Hepatocyte (in vitro differentiated cells): ENCODE measurements around the gene SREBF1. TPM values are rescaled to one million over a fixed set of nuclear protein-coding genes. Genes with fewer than 3 reads are reported as not detected.

Source experiments
- DNase-seq: peaks from one replicate; pipeline ENCODE4 v3.0.0-alpha.2; 2016; ENCODE audit warnings: low spot score
- H2AFZ ChIP-seq: fragments of 200-600 bp; sonication (generic); 2 replicates; pipeline ENCODE4 v1.6.0; 2016; ENCODE audit warnings: antibody characterized with exemption, mild to moderate bottlenecking
- H3K27ac ChIP-seq: fragments of 200-600 bp; sonication (generic); 2 replicates; pipeline ENCODE4 v1.5.1; 2016; ENCODE audit warnings: mild to moderate bottlenecking
- H3K27me3 ChIP-seq: fragments of 200-600 bp; sonication (generic); 2 replicates; pipeline ENCODE4 v1.6.1; 2016
- H3K36me3 ChIP-seq: fragments of 200-600 bp; sonication (generic); replicated peaks from 2 replicates; pipeline ENCODE4 v1.5.1; 2016; ENCODE audit warnings: low read depth; ENCODE audit not compliant: insufficient read depth
- H3K4me1 ChIP-seq: fragments of 200-600 bp; sonication (generic); 2 replicates; pipeline ENCODE4 v1.5.1; 2016; ENCODE audit warnings: mild to moderate bottlenecking, moderate library complexity; ENCODE audit not compliant: insufficient read depth
- H3K4me2 ChIP-seq: fragments of 200-600 bp; sonication (generic); 2 replicates; pipeline ENCODE4 v1.6.0; 2016
- H3K4me3 ChIP-seq: fragments of 200-600 bp; sonication (generic); 2 replicates; pipeline ENCODE4 v1.5.1; 2016; ENCODE audit warnings: mild to moderate bottlenecking
- H3K79me2 ChIP-seq: fragments of 200-600 bp; sonication (generic); 2 replicates; pipeline ENCODE4 v1.6.0; 2017; ENCODE audit warnings: mild to moderate bottlenecking
- H3K9me2 ChIP-seq: fragments of 200-600 bp; sonication (generic); replicated peaks from 2 replicates; pipeline ENCODE4 v1.6.0; 2017; ENCODE audit warnings: mild to moderate bottlenecking; ENCODE audit not compliant: insufficient read depth
- H3K9me3 ChIP-seq: fragments of 200-600 bp; sonication (generic); 2 replicates; pipeline ENCODE4 v1.5.1; 2016; ENCODE audit warnings: low read depth, mild to moderate bottlenecking
- H4K20me1 ChIP-seq: fragments of 200-600 bp; sonication (generic); 2 replicates; pipeline ENCODE4 v1.6.0; 2016; ENCODE audit warnings: mild to moderate bottlenecking; ENCODE audit not compliant: insufficient read depth, poor library complexity, severe bottlenecking
- CTCF ChIP-seq: fragments of 200-600 bp; sonication (generic); IDR thresholded peaks from 2 replicates; pipeline ENCODE4 v1.5.1; 2016; ENCODE audit warnings: antibody characterized with exemption, mild to moderate bottlenecking; ENCODE audit not compliant: poor library complexity
- EZH2 ChIP-seq: fragments of 200-600 bp; sonication (generic); IDR thresholded peaks from 2 replicates; pipeline ENCODE4 v1.6.1; 2016; ENCODE audit warnings: antibody characterized with exemption, mild to moderate bottlenecking, borderline replicate concordance
- EZH2phosphoT487 ChIP-seq: fragments of 200-600 bp; sonication (generic); IDR thresholded peaks from one replicate; pipeline ENCODE4 v1.6.1; 2018; ENCODE audit warnings: antibody characterized with exemption, mild to moderate bottlenecking, low read depth, moderate library complexity; ENCODE audit not compliant: unreplicated experiment, severe bottlenecking
- WGBS: methylation state at CpG from one replicate; pipeline ENCODE4 v1.1.6; 2016; ENCODE audit warnings: low lambda C conversion rate; ENCODE audit errors: missing lambda C conversion rate; 5-methylcytosine and 5-hydroxymethylcytosine counted together
- polyA plus RNA-seq: library from polyadenylated mRNA; unstranded; fragments of >200 nt; fragmentation: Nextera tagmentation; extraction: Ambion mirVana; gene quantifications from 2 replicates; pipeline ENCODE4 v1.2.1, GENCODE V29; 2016
- total RNA-seq: library from RNA; depleted of rRNA; stranded (reverse); fragments of >200 nt; gene quantifications from 2 replicates; pipeline ENCODE4 v1.2.3, GENCODE V29; 2014

SREBF1 gene
- total and polyA plus RNA-seq, 2 experiments from 2014 or later = 57.1 to 140 TPM

- Histone ChIP-seq H3K9me3 (no peaks in the 10 kb centered on the region), H3K79me2 (no peaks in the 10 kb centered on the region), H3K4me3 (no peak overlapping the region), H3K4me2 (no peak overlapping the region), H3K36me3 (no peaks in the 10 kb centered on the region), H3K4me1 (peaks cover 12% of the 10 kb centered on the region), H3K27ac (no peak overlapping the region), H2AFZ (no peak overlapping the region), H4K20me1 (no peaks in the 10 kb centered on the region), H3K9me2 (no peaks in the 10 kb centered on the region), H3K27me3 (no peaks in the 10 kb centered on the region)
- DNase-seq = no peak
- WGBS = 92% methylated on average over 6 of the region's 6 CpGs
- TF ChIP-seq CTCF = no peak
- no peak for TF ChIP-seq EZH2
- no peak for TF ChIP-seq EZH2phosphoT487
Observed at GRCh38 chr17:17844500-17844899, 7.7 kb upstream of the SREBF1 start.

DNA sequence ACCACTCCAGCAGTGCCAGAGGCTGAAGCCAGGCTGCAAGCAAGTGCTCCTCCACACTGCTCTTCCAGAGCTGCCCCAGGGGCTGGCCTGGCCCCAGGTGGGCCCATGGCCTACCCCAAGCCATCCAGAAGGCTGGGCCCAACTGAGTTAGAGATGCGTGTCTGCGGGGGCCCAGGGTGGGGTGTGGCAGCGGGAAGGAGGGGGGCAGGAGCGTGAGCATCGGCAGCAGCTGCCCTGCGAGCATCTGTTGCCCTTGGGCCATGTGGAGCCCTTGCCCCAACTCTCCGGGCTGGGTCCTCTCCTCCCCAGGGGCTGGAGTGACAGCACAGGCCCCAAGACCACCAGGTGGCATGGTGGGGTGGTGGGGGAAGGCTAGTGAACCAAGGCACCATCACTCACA, 7.3 kb upstream of the SREBF1 start:
- H3K4me1 ChIP-seq = peaks cover 15% of the 10 kb centered on the region
- H4K20me1 ChIP-seq = no peaks in the 10 kb centered on the region
- H3K36me3 ChIP-seq = no peaks in the 10 kb centered on the region
- no peak overlapping the region for H3K4me2 ChIP-seq
- H3K9me2 ChIP-seq = no peaks in the 10 kb centered on the region
- no peaks in the 10 kb centered on the region for H3K27me3 ChIP-seq
- no peak overlapping the region for H3K4me3 ChIP-seq
- H3K9me3 ChIP-seq = no peaks in the 10 kb centered on the region
- no peak overlapping the region for H3K27ac ChIP-seq
- no peak for DNase-seq
- WGBS = 95% methylated on average over 3 of the region's 7 CpGs
- H2AFZ ChIP-seq = no peak overlapping the region
- no peaks in the 10 kb centered on the region for H3K79me2 ChIP-seq
- TF ChIP-seq EZH2phosphoT487 (no peak), EZH2 (no peak), CTCF (no peak)

GRCh38 chr17:17843096-17843495, 6.3 kb upstream of the SREBF1 start:
- Histone ChIP-seq H3K36me3 (no peaks in the 10 kb centered on the region), H3K9me2 (no peaks in the 10 kb centered on the region), H3K27ac (no peak overlapping the region), H4K20me1 (no peaks in the 10 kb centered on the region), H2AFZ (no peak overlapping the region), H3K4me2 (no peak overlapping the region), H3K4me1 (peaks cover 21% of the 10 kb centered on the region), H3K4me3 (no peak overlapping the region), H3K27me3 (no peaks in the 10 kb centered on the region), H3K9me3 (no peaks in the 10 kb centered on the region), H3K79me2 (no peaks in the 10 kb centered on the region)
- TF ChIP-seq EZH2phosphoT487 (no peak), CTCF (no peak), EZH2 (no peak)
- DNase-seq = no peak
- WGBS = 78% methylated on average over 4 of the region's 4 CpGs
